Ovary (tissue), 9 donors: ENCODE data around the gene MLEC. TPM values are rescaled to one million over a fixed set of nuclear protein-coding genes. Genes with fewer than 3 reads are reported as not detected.
A peak's percentile ranks its signal among the peaks of the same experiment; 100 is the strongest.
"Not testable (repeated sequence)": the region's sequence is repeated elsewhere in the genome, so short reads cannot be mapped to it uniquely, and the experiment has no call there.

Source experiments
- DNase-seq, 5 donors: peaks; one replicate each; pipeline ENCODE4 v3.0.0-alpha.2; 2019 to 2020
- H3K27ac ChIP-seq, 2 donors: fragments of 200-600 bp; one replicate each; pipeline versions ENCODE4 v1.5.1 to v1.8.0; 2019 to 2022
- H3K27me3 ChIP-seq: fragments of 200-600 bp; one replicate; pipeline ENCODE4 v1.8.0; 2022
- H3K36me3 ChIP-seq: fragments of 200-600 bp; sonication (generic); one replicate; pipeline ENCODE4 v1.5.1; 2019
- H3K4me1 ChIP-seq: one replicate; pipeline ENCODE4 v1.8.1; 2013; ENCODE audit warnings: mild to moderate bottlenecking, moderate library complexity; ENCODE audit not compliant: insufficient read depth
- H3K4me3 ChIP-seq: fragments of 200-600 bp; sonication (generic); one replicate; pipeline ENCODE4 v1.5.1; 2017
- H3K9me3 ChIP-seq, 2 donors: fragments of 200-600 bp in 1 of 2; sonication (generic) in 1 of 2; one replicate each; pipeline versions ENCODE4 v1.5.1 to v1.8.1; 2013 to 2019; ENCODE audit warnings: mild to moderate bottlenecking in 1 of 2, moderate library complexity in 1 of 2
- CTCF ChIP-seq, 3 donors: fragments of 450-650 bp in 2 of 3; fragments of 200-600 bp in 1 of 3; IDR thresholded peaks; one replicate each; pipeline versions ENCODE4 v1.5.1 to v1.8.0; 2016 to 2022; ENCODE audit warnings: antibody characterized with exemption in 3 of 3, mild to moderate bottlenecking in 1 of 3
- EP300 ChIP-seq: sonication (generic); formaldehyde crosslinking; IDR thresholded peaks from one replicate; pipeline ENCODE4 v1.6.1; 2017; ENCODE audit warnings: antibody characterized with exemption
- POLR2A ChIP-seq: fragments of 450-650 bp; IDR thresholded peaks from one replicate; pipeline ENCODE4 v1.6.1; 2017; ENCODE audit warnings: antibody characterized with exemption, mild to moderate bottlenecking, moderate library complexity
- WGBS, 3 donors: extraction: QIAGEN DNeasy Blood & Tissue Kit in 1 of 3; methylation state at CpG; one replicate each; pipeline versions ENCODE4 v1.1.5 to v1.1.7; 2013 to 2017; 5-methylcytosine and 5-hydroxymethylcytosine counted together
- intact Hi-C, 4 donors: fragments of 100-400 bp; cut with DNase I; formaldehyde crosslinking; loops; one replicate each; pipeline versions ENCODE4 v1.11.0 to v1.15.1; 2022 to 2023
- polyA plus RNA-seq, 2 donors: library from polyadenylated mRNA; stranded (reverse); fragments of 200-250 nt in 1 of 2; fragments of 350-450 nt in 1 of 2; fragmentation: Illumina TruSeq in 1 of 2; extraction: RNeasy Lipid Tissue Mini Kit (QIAGEN cat#74804) in 1 of 2; gene quantifications; one replicate each; pipeline ENCODE4 v1.2.3, GENCODE V29; 2013 to 2014
- total RNA-seq, 7 donors: library from RNA; depleted of rRNA in 2 of 7; stranded (reverse); fragments of >200 nt in 2 of 7; fragmentation: NEBNext Ultra II Directional in 3 of 7; extraction: Animal tissue kit (Norgen Biotek cat#: 25700) in 3 of 7; gene quantifications; one replicate each; pipeline versions ENCODE4 v1.1.0 to v1.2.4, GENCODE V29; 2016 to 2023
- donor health status: DM: no; HTN: no; CAD: no; lungs with moderate emphysema.
- donor health status: DM: no; HTN: no; CAD: no.
- donor health status: Bipolar disorder and iron deficiency.
- donor health status: DM: yes; HTN: yes; CAD: no.
- donor health status: DM: no; HTN: no; CAD: no.
- donor health status: DM: yes; HTN: yes; CAD: no.

MLEC gene
- total and polyA plus RNA-seq, 9 donors = 29.2 to 169 (median 101) TPM

- H3K27ac ChIP-seq = no peak overlapping the region
- H3K4me1 ChIP-seq = peaks cover 3% of the 10 kb centered on the region
- H3K36me3 ChIP-seq = no peaks in the 10 kb centered on the region
- no peaks in the 10 kb centered on the region for H3K9me3 ChIP-seq
- H3K4me3 ChIP-seq = no peak overlapping the region
- WGBS, 3 donors = 53 to 57% (median 56%) methylated on average over 5 of the region's 5 CpGs
- H3K27me3 ChIP-seq = no peaks in the 10 kb centered on the region
- no peak for TF ChIP-seq CTCF (IDR thresholded peaks at IDR 0.05)
- TF ChIP-seq POLR2A = no peak
- intact Hi-C loops = no loop called here
- DNase-seq = no peak
These were observed 37.8 kb downstream of the MLEC start for GRCh38 chr12:120724720-120725119.

- Histone ChIP-seq H3K4me1 (peaks cover 3% of the 10 kb centered on the region), H3K27ac (peak overlapping the region in 1 of 2 donors; percentile 63), H3K9me3 (no peaks in the 10 kb centered on the region), H3K36me3 (no peaks in the 10 kb centered on the region), H3K27me3 (no peaks in the 10 kb centered on the region), H3K4me3 (peak overlapping the region; percentile 48)
- intact Hi-C loops = no loop called here
- 6 to 10% (median 8%) methylated on average over 14 of the region's 14 CpGs for WGBS, 3 donors
- TF ChIP-seq CTCF (IDR thresholded peaks at IDR 0.05) = no peak
- TF ChIP-seq POLR2A = no peak
- TF ChIP-seq EP300 = no peak
- DNase-seq = no peak
These were observed 38.3 kb downstream of the MLEC start for GRCh38 chr12:120725151-120725658.

- no peak for TF ChIP-seq EP300
- TF ChIP-seq POLR2A = peak; percentile 23
- Histone ChIP-seq H3K27me3 (no peaks in the 10 kb centered on the region), H3K36me3 (no peaks in the 10 kb centered on the region), H3K9me3 (no peaks in the 10 kb centered on the region), H3K4me1 (peaks cover 3% of the 10 kb centered on the region), H3K4me3 (peak within 1 kb of the TSS; percentile 48), H3K27ac (peak within 1 kb of the TSS; percentile 63 to 71)
- 5 to 7% (median 6%) methylated on average over 62 to 66 of the region's 66 CpGs for WGBS, 3 donors
- DNase-seq = peak; percentile 87 to 93 (median 90)
- intact Hi-C loops = no loop called here
These were observed 38.9 kb downstream of the MLEC start, which contains the start of gene ACADS for GRCh38 chr12:120725659-120726509. Gene ACADS (plus strand): TSS chr12:120725826. CDS start chr12:120725886, 60 bp downstream.

- Histone ChIP-seq H3K4me1 (peaks cover 3% of the 10 kb centered on the region), H3K27ac (peak overlapping the region in 1 of 2 donors; percentile 71), H3K36me3 (no peaks in the 10 kb centered on the region), H3K27me3 (no peaks in the 10 kb centered on the region), H3K9me3 (no peaks in the 10 kb centered on the region), H3K4me3 (no peak overlapping the region)
- TF ChIP-seq EP300 (no peak), POLR2A (no peak), CTCF (IDR thresholded peaks at IDR 0.05) (no peak)
- no peak for DNase-seq
- intact Hi-C loops = no loop called here
- 87 to 90% (median 90%) methylated on average over 9 of the region's 9 CpGs for WGBS, 3 donors
These were observed 39.5 kb downstream of the MLEC start for GRCh38 chr12:120726510-120726793.

- H3K27ac ChIP-seq = no peak overlapping the region
- no peak for DNase-seq
- no peaks in the 10 kb centered on the region for H3K9me3 ChIP-seq
- no peaks in the 10 kb centered on the region for H3K36me3 ChIP-seq
- H3K4me3 ChIP-seq = no peak overlapping the region
- H3K4me1 ChIP-seq = peaks cover 3% of the 10 kb centered on the region
- H3K27me3 ChIP-seq = no peaks in the 10 kb centered on the region
- no peak for TF ChIP-seq POLR2A
- TF ChIP-seq CTCF (IDR thresholded peaks at IDR 0.05) = no peak
- no peak for TF ChIP-seq EP300
- intact Hi-C loops = no loop called here
- WGBS, 3 donors = 93 to 94% (median 93%) methylated on average over 9 of the region's 9 CpGs
These were observed 40.0 kb downstream of the MLEC start for GRCh38 chr12:120726961-120727360.

- 93 to 97% (median 96%) methylated on average over 11 to 35 of the region's 35 CpGs for WGBS, 3 donors
- H3K36me3 ChIP-seq, intact Hi-C loops, H3K27me3 ChIP-seq, H3K9me3 ChIP-seq, H3K27ac ChIP-seq, H3K4me1 ChIP-seq, H3K4me3 ChIP-seq: not testable (repeated sequence)
- peak in 1 of 5 donors; percentile 17 for DNase-seq
These were observed 45.2 kb downstream of the MLEC start for GRCh38 chr12:120732198-120732597.
